ENCODE measurements around the gene HOXC4. TPM values are rescaled to one million over a fixed set of nuclear protein-coding genes. Genes with fewer than 3 reads are reported as not detected.
A peak's percentile ranks its signal among the peaks of the same experiment; 100 is the strongest.
"Not testable (repeated sequence)": the region's sequence is repeated elsewhere in the genome, so short reads cannot be mapped to it uniquely, and the experiment has no call there.

HOXC4 gene
- total and polyA plus RNA-seq, 5 experiments from 2014 or later: 0.25 to 0.65 (median 0.53) TPM; not detected in 1

GRCh38 chr12:54075974-54076373 lies 22.3 kb downstream of the HOXC4 start:
- peaks cover 6 to 15% (median 8%) of the 10 kb centered on the region in 4 donors for H3K4me1 Mint-ChIP-seq
- no peaks in the 10 kb centered on the region for H3K36me3 Mint-ChIP-seq
- no peak overlapping the region for H3K4me3 Mint-ChIP-seq
- no peak for ATAC-seq
- H3K9me3 Mint-ChIP-seq: no peaks in the 10 kb centered on the region
- H3K27ac Mint-ChIP-seq: no peak overlapping the region
- no peak for DNase-seq
- H3K27me3 Mint-ChIP-seq: peaks cover 0 to 21% (median 7%) of the 10 kb centered on the region in 5 donors
- POLR2A ChIA-PET: no interaction called here

GRCh38 chr12:54077843-54078242 lies 24.2 kb downstream of the HOXC4 start:
- H3K4me3 Mint-ChIP-seq, ATAC-seq, H3K27me3 Mint-ChIP-seq, DNase-seq, H3K9me3 Mint-ChIP-seq, H3K36me3 Mint-ChIP-seq, POLR2A ChIA-PET: not testable (repeated sequence)
- H3K27ac Mint-ChIP-seq: peak overlapping the region in 3 of 10 donors; percentile 0 to 38 (median 32)
- peaks cover 16 to 33% (median 19%) of the 10 kb centered on the region in 4 donors for H3K4me1 Mint-ChIP-seq

GRCh38 chr12:54079115-54079514 lies 25.5 kb downstream of the HOXC4 start:
- not testable (repeated sequence) for H3K27me3 Mint-ChIP-seq, H3K36me3 Mint-ChIP-seq, ATAC-seq, DNase-seq, H3K9me3 Mint-ChIP-seq
- Mint-ChIP-seq H3K4me3 (peak overlapping the region in 5 of 10 donors; percentile 1 to 51 (median 8)), H3K27ac (peak overlapping the region in 9 of 10 donors; percentile 3 to 93 (median 37)), H3K4me1 (peaks cover 18 to 45% (median 31%) of the 10 kb centered on the region in 4 donors)
- POLR2A ChIA-PET: interaction anchor here (0.6 kb wide), 1 partner anchor 474 kb away, joined by 5 read pairs; no protein-coding TSS in a partner anchor

- H3K27ac Mint-ChIP-seq: peak overlapping the region; percentile 91 to 98 (median 96)
- H3K36me3 Mint-ChIP-seq, ATAC-seq, DNase-seq, POLR2A ChIA-PET, H3K27me3 Mint-ChIP-seq, H3K9me3 Mint-ChIP-seq: not testable (repeated sequence)
- H3K4me1 Mint-ChIP-seq: peaks cover 18 to 48% (median 32%) of the 10 kb centered on the region in 4 donors
- H3K4me3 Mint-ChIP-seq: peak overlapping the region in 9 of 10 donors; percentile 1 to 94 (median 82)
Measured at GRCh38 chr12:54080008-54080924, 26.6 kb downstream of the HOXC4 start.

GRCh38 chr12:54081053-54081514 lies 27.4 kb downstream of the HOXC4 start:
- H3K27ac Mint-ChIP-seq: peak overlapping the region; percentile 91 to 98 (median 96)
- H3K36me3 Mint-ChIP-seq, H3K27me3 Mint-ChIP-seq, POLR2A ChIA-PET, H3K9me3 Mint-ChIP-seq: not testable (repeated sequence)
- H3K4me1 Mint-ChIP-seq: peaks cover 18 to 53% (median 32%) of the 10 kb centered on the region in 4 donors
- peak overlapping the region; percentile 80 to 94 (median 87) for H3K4me3 Mint-ChIP-seq
- DNase-seq (peak in 9 of 10 donors; percentile 15 to 64 (median 36)), ATAC-seq (peak in 1 of 2 donors; percentile 12)

GRCh38 chr12:54081581-54082396 lies 28.2 kb downstream of the HOXC4 start:
- not testable (repeated sequence) for H3K27me3 Mint-ChIP-seq, H3K36me3 Mint-ChIP-seq, H3K9me3 Mint-ChIP-seq
- H3K4me1 Mint-ChIP-seq: peaks cover 20 to 53% (median 34%) of the 10 kb centered on the region in 4 donors
- POLR2A ChIA-PET: interaction anchor here (0.6 kb wide), 1 partner anchor 47 kb away, joined by 3 read pairs; no protein-coding TSS in a partner anchor
- peak overlapping the region; percentile 80 to 94 (median 87) for H3K4me3 Mint-ChIP-seq
- ATAC-seq (peak in 1 of 2 donors; percentile 47), DNase-seq (peak in 9 of 10 donors; percentile 2 to 52 (median 23))
- H3K27ac Mint-ChIP-seq: peak overlapping the region; percentile 91 to 98 (median 96)

GRCh38 chr12:54082397-54082892 lies 28.8 kb downstream of the HOXC4 start:
- H3K4me1 Mint-ChIP-seq: peaks cover 20 to 53% (median 34%) of the 10 kb centered on the region in 4 donors
- peak; percentile 55 to 68 for ATAC-seq
- peak; percentile 26 to 67 (median 54) for DNase-seq
- peak overlapping the region; percentile 80 to 94 (median 87) for H3K4me3 Mint-ChIP-seq
- H3K9me3 Mint-ChIP-seq: no peaks in the 10 kb centered on the region
- H3K36me3 Mint-ChIP-seq: no peaks in the 10 kb centered on the region
- peak overlapping the region; percentile 91 to 98 (median 96) for H3K27ac Mint-ChIP-seq
- POLR2A ChIA-PET: interaction anchor here (0.6 kb wide), 1 partner anchor 46 kb away, joined by 3 read pairs; no protein-coding TSS in a partner anchor
- peaks cover 0 to 4% (median 0%) of the 10 kb centered on the region in 5 donors for H3K27me3 Mint-ChIP-seq

GRCh38 chr12:54088011-54088410 lies 34.4 kb downstream of the HOXC4 start:
- Mint-ChIP-seq H3K27me3 (peaks cover 10 to 41% (median 28%) of the 10 kb centered on the region in 5 donors), H3K4me1 (peaks cover 14 to 40% (median 21%) of the 10 kb centered on the region in 4 donors)
- H3K4me3 Mint-ChIP-seq, H3K36me3 Mint-ChIP-seq, H3K27ac Mint-ChIP-seq, ATAC-seq, H3K9me3 Mint-ChIP-seq, DNase-seq, POLR2A ChIA-PET: not testable (repeated sequence)

GRCh38 chr12:54089465-54089864 lies 35.8 kb downstream of the HOXC4 start:
- H3K27me3 Mint-ChIP-seq: peaks cover 10 to 52% (median 34%) of the 10 kb centered on the region in 5 donors
- POLR2A ChIA-PET, ATAC-seq, H3K27ac Mint-ChIP-seq, DNase-seq, H3K36me3 Mint-ChIP-seq, H3K9me3 Mint-ChIP-seq: not testable (repeated sequence)
- H3K4me1 Mint-ChIP-seq: peaks cover 7 to 29% (median 13%) of the 10 kb centered on the region in 4 donors
- peak overlapping the region in 5 of 10 donors; percentile 10 to 85 (median 57) for H3K4me3 Mint-ChIP-seq

- H3K36me3 Mint-ChIP-seq, POLR2A ChIA-PET, H3K9me3 Mint-ChIP-seq: not testable (repeated sequence)
- Mint-ChIP-seq H3K4me3 (peak overlapping the region; percentile 68 to 92 (median 84)), H3K27ac (peak overlapping the region in 1 of 10 donors; percentile 59), H3K4me1 (peaks cover 7 to 26% (median 13%) of the 10 kb centered on the region in 4 donors), H3K27me3 (peaks cover 10 to 54% (median 37%) of the 10 kb centered on the region in 5 donors)
- ATAC-seq: peak in 1 of 2 donors; percentile 53
- DNase-seq: peak in 5 of 10 donors; percentile 3 to 30 (median 24)
Measured at GRCh38 chr12:54090312-54090711, 36.7 kb downstream of the HOXC4 start.

GRCh38 chr12:54092943-54093342 lies 39.3 kb downstream of the HOXC4 start:
- Mint-ChIP-seq H3K4me1 (peaks cover 7 to 22% (median 10%) of the 10 kb centered on the region in 4 donors), H3K27me3 (peaks cover 10 to 54% (median 45%) of the 10 kb centered on the region in 5 donors)
- H3K9me3 Mint-ChIP-seq, POLR2A ChIA-PET, DNase-seq, H3K36me3 Mint-ChIP-seq, H3K27ac Mint-ChIP-seq, ATAC-seq, H3K4me3 Mint-ChIP-seq: not testable (repeated sequence)

GRCh38 chr12:54095928-54096327 lies 42.3 kb downstream of the HOXC4 start:
- H3K9me3 Mint-ChIP-seq, H3K36me3 Mint-ChIP-seq, DNase-seq, ATAC-seq, H3K4me1 Mint-ChIP-seq, H3K4me3 Mint-ChIP-seq, POLR2A ChIA-PET, H3K27ac Mint-ChIP-seq: not testable (repeated sequence)
- peaks cover 8 to 43% (median 36%) of the 10 kb centered on the region in 5 donors for H3K27me3 Mint-ChIP-seq
